Loucy (cell line): Measurements from ENCODE around the gene GBA2.

ENCODE experiments used
- H2AFZ ChIP-seq: fragments of 200-600 bp; sonication (generic); 2 replicates; pipeline ENCODE4 v1.6.0; 2016; ENCODE audit warnings: antibody characterized with exemption, mild to moderate bottlenecking, low read length, moderate library complexity
- H3F3A ChIP-seq: fragments of 200-600 bp; 2 replicates; pipeline ENCODE4 v1.6.0; 2016; ENCODE audit warnings: antibody characterized with exemption, low read depth, mild to moderate bottlenecking
- H3K27me3 ChIP-seq: fragments of 200-600 bp; sonication (generic); 2 replicates; pipeline ENCODE4 v1.6.1; 2014; ENCODE audit warnings: low read length, mild to moderate bottlenecking; ENCODE audit not compliant: insufficient read depth, poor library complexity, severe bottlenecking
- H3K36me3 ChIP-seq: fragments of 200-600 bp; sonication (generic); 2 replicates; pipeline ENCODE4 v1.6.1; 2016; ENCODE audit warnings: low read length; ENCODE audit not compliant: insufficient read depth
- H3K4me1 ChIP-seq: fragments of 200-600 bp; sonication (generic); 2 replicates; pipeline ENCODE4 v1.5.1; 2014; ENCODE audit warnings: low read length, mild to moderate bottlenecking; ENCODE audit not compliant: insufficient read depth, poor library complexity, severe bottlenecking
- H3K4me2 ChIP-seq: fragments of 200-600 bp; sonication (generic); 2 replicates; pipeline ENCODE4 v1.6.0; 2014; ENCODE audit warnings: antibody characterized with exemption, low read length, low read depth, mild to moderate bottlenecking; ENCODE audit not compliant: poor library complexity, severe bottlenecking
- H3K4me3 ChIP-seq: fragments of 200-600 bp; sonication (generic); 2 replicates; pipeline ENCODE4 v1.5.1; 2014; ENCODE audit warnings: low read length, mild to moderate bottlenecking, mixed read lengths; ENCODE audit not compliant: poor library complexity, severe bottlenecking
- H3K79me2 ChIP-seq: fragments of 200-600 bp; sonication (generic); 2 replicates; pipeline ENCODE4 v1.6.1; 2014; ENCODE audit warnings: low read length; ENCODE audit not compliant: insufficient read depth
- H3K9ac ChIP-seq: fragments of 200-600 bp; sonication (generic); 2 replicates; pipeline ENCODE4 v1.6.0; 2014; ENCODE audit warnings: mild to moderate bottlenecking, low read depth, low read length, moderate library complexity; ENCODE audit not compliant: poor library complexity, severe bottlenecking
- H3K9me2 ChIP-seq: fragments of 200-600 bp; sonication (generic); replicated peaks from 2 replicates; pipeline ENCODE4 v1.6.1; 2016; ENCODE audit warnings: low read depth, low read length, mixed read lengths
- H3K9me3 ChIP-seq: fragments of 200-600 bp; sonication (generic); 2 replicates; pipeline ENCODE4 v1.6.1; 2014; ENCODE audit warnings: mild to moderate bottlenecking, antibody characterized with exemption, low read length, low read depth; ENCODE audit not compliant: insufficient read depth
- H4K20me1 ChIP-seq: fragments of 200-600 bp; sonication (generic); 2 replicates; pipeline ENCODE4 v1.6.0; 2014; ENCODE audit warnings: antibody characterized with exemption, low read length, mild to moderate bottlenecking; ENCODE audit not compliant: insufficient read depth, poor library complexity, severe bottlenecking
- EZH2phosphoT487 ChIP-seq: fragments of 200-600 bp; IDR thresholded peaks from 2 replicates; pipeline ENCODE4 v1.6.1; 2018; ENCODE audit warnings: antibody characterized with exemption, mild to moderate bottlenecking, moderate library complexity, borderline replicate concordance
- TF ChIP-seq, protein P1 (sequence below): fragments of 200-600 bp; sonication (generic); conservative IDR thresholded peaks from 2 replicates; pipeline ENCODE4 v1.5.1; 2014; ENCODE audit warnings: mild to moderate bottlenecking, antibody characterized with exemption, low read length

GBA2 gene

DNA sequence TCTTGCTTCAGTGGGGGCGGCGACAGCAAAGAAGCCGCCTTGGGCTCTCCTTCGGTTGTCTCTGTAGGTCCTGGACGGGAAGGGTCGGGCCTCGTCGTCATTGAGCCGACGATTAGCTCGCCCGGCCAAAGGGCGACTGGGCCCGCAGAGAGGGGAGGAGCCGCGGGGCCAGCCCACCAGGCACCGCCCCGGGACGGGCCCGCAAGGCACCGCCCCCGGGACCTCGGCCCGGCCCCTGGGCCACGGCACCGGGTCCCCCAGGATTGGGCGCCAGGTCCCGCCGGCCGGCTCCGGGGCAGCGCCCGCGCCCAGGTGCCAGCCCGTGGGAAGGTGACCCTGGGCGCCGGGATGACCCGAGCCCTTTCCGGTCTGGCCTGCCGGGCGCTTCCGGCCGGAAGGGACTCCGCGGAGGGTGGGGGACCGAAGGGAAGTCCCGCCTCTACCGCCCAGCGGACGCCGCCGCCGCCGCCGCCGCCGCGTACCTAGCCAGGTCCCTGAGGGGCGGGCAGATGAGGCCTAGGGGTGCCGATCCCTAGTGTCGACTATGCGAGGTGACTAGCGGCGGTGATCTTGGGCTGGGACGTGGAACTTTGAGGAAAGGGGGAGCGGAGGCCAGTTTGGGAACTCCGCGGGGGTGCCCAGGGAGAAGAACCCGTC, at the start of gene GBA2, which contains the start of gene RGP1:
GBA2 (minus strand) TSS at position 371 of the 657 bp plus-strand sequence. CDS start 524 bp downstream, outside the sequence.
RGP1 (plus strand) TSS at position 430 of the 657 bp plus-strand sequence. CDS start 469 bp downstream, outside the sequence.
- H3K4me1 ChIP-seq, result peaks cover 35% of the 10 kb centered on the region
- H4K20me1 ChIP-seq, result peaks cover 28% of the 10 kb centered on the region
- H3K36me3 ChIP-seq, result peaks cover 8% of the 10 kb centered on the region; the same call in 1 of the 2 replicates
- no peaks in the 10 kb centered on the region for H3F3A ChIP-seq
- H3K4me2 ChIP-seq, result peak within 1 kb of the TSS; percentile 87
- peak within 1 kb of the TSS; percentile 90 for H3K4me3 ChIP-seq
- H3K9me2 ChIP-seq, result no peaks in the 10 kb centered on the region
- no peaks in the 10 kb centered on the region for H3K27me3 ChIP-seq
- TF ChIP-seq EZH2phosphoT487, result no peak
- TF ChIP-seq, protein P1, sequence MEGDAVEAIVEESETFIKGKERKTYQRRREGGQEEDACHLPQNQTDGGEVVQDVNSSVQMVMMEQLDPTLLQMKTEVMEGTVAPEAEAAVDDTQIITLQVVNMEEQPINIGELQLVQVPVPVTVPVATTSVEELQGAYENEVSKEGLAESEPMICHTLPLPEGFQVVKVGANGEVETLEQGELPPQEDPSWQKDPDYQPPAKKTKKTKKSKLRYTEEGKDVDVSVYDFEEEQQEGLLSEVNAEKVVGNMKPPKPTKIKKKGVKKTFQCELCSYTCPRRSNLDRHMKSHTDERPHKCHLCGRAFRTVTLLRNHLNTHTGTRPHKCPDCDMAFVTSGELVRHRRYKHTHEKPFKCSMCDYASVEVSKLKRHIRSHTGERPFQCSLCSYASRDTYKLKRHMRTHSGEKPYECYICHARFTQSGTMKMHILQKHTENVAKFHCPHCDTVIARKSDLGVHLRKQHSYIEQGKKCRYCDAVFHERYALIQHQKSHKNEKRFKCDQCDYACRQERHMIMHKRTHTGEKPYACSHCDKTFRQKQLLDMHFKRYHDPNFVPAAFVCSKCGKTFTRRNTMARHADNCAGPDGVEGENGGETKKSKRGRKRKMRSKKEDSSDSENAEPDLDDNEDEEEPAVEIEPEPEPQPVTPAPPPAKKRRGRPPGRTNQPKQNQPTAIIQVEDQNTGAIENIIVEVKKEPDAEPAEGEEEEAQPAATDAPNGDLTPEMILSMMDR, result no peak
- H2AFZ ChIP-seq, result peak within 1 kb of the TSS; percentile 89
- H3K9me3 ChIP-seq, result no peaks in the 10 kb centered on the region
- peaks cover 56% of the 10 kb centered on the region for H3K79me2 ChIP-seq
- peak within 1 kb of the TSS; percentile 79 for H3K9ac ChIP-seq

DNA sequence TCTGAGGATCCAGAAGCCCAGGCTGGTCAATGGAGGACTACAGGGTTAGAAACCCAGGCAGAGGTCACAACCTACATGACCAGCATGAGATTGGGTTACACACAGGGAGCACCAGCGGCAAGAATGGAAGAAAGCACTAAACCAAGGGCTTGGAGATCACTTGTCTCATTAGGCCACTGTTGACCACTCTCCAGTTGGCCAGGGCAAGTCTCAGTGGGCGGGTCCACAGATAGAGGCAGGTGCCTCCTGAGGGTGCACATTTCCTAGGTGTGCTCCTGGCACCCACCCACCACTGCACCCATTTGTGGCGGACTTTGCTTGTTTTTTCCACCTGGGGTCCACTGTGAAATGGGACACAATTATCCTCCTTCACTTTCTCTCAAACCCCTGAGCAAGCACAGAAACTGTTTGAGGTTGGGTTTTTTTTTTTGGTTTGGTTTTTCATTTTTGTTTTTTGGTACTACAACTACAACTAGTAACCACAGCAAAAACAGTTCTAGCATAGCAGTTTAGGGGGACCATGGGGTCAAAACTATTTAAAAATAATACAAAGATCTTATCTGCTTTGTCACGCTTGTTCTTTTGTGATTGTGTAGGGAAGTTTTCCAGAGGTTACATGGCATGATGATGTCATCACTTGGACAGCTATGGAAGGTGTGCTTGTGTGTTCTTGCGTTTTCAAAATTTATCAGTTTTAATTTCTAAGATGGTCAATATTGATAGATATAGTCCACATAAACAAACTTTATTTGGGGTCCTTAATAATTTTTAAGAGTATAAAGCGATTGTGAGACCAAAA, 48.5 kb upstream of the GBA2 start:
- H3K9me2 ChIP-seq, result no peaks in the 10 kb centered on the region
- H4K20me1 ChIP-seq, result no peaks in the 10 kb centered on the region
- H3K4me2 ChIP-seq, result no peak overlapping the region
- TF ChIP-seq, protein P1, result no peak
- no peak for TF ChIP-seq EZH2phosphoT487
- peaks cover 12% of the 10 kb centered on the region; the same call in 1 of the 2 replicates for H3K36me3 ChIP-seq
- no peaks in the 10 kb centered on the region for H3K9me3 ChIP-seq
- H3K79me2 ChIP-seq, result no peaks in the 10 kb centered on the region
- H3K4me1 ChIP-seq, result peaks cover 16% of the 10 kb centered on the region
- no peak overlapping the region for H2AFZ ChIP-seq
- H3K27me3 ChIP-seq, result no peaks in the 10 kb centered on the region
- no peaks in the 10 kb centered on the region for H3F3A ChIP-seq
- no peak overlapping the region for H3K4me3 ChIP-seq
- no peak overlapping the region for H3K9ac ChIP-seq

DNA sequence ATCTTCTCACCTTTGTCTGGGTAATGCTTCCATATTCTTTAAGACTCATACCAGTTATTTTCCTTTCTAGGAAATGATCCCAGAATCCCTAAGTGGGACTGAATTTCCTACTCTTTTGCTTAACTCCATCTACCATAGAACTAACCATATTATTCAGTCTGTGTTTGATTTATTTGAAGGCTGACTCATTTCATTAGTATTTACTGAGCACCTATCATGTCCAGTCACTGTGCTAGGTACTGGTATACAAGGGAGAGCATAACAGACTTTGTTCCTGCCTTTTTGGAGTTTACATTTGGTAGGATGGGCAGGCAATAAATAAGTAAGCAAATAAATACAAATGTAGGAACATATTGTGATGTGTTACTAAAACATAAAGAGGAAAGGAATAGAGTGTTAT, 46.7 kb upstream of the GBA2 start:
- H2AFZ ChIP-seq, result no peak overlapping the region
- H3K27me3 ChIP-seq, result no peaks in the 10 kb centered on the region
- no peaks in the 10 kb centered on the region for H3K79me2 ChIP-seq
- no peaks in the 10 kb centered on the region for H4K20me1 ChIP-seq
- H3K4me3 ChIP-seq, result no peak overlapping the region
- TF ChIP-seq, protein P1, result no peak
- no peak for TF ChIP-seq EZH2phosphoT487
- H3K9me2 ChIP-seq, result no peaks in the 10 kb centered on the region
- no peak overlapping the region for H3K4me2 ChIP-seq
- H3K9me3 ChIP-seq, result no peaks in the 10 kb centered on the region
- no peaks in the 10 kb centered on the region for H3F3A ChIP-seq
- H3K36me3 ChIP-seq, result peaks cover 6% of the 10 kb centered on the region; the same call in 1 of the 2 replicates
- no peak overlapping the region for H3K9ac ChIP-seq
- H3K4me1 ChIP-seq, result peaks cover 16% of the 10 kb centered on the region
